Type B pancreatic cell (in vitro differentiated cells): ENCODE measurements around the gene LPO. TPM values are rescaled to one million over a fixed set of nuclear protein-coding genes. Genes with fewer than 3 reads are reported as not detected.

ENCODE experiments used
- DNase-seq: peaks from one replicate; pipeline ENCODE4 v3.0.0; 2021; ENCODE audit warnings: mixed read lengths; ENCODE audit not compliant: unreplicated experiment; ENCODE audit errors: extremely low spot score
- H3K27ac Mint-ChIP-seq: 2 replicates; pipeline ENCODE4 v1.8.0; 2021; ENCODE audit warnings: mild to moderate bottlenecking, mixed read lengths
- H3K27me3 Mint-ChIP-seq: 2 replicates; pipeline ENCODE4 v1.8.0; 2021; ENCODE audit warnings: mixed read lengths
- H3K36me3 Mint-ChIP-seq: 2 replicates; pipeline ENCODE4 v1.8.0; 2021; ENCODE audit warnings: mixed read lengths
- H3K4me1 Mint-ChIP-seq: one replicate; pipeline ENCODE4 v1.8.0; 2021; ENCODE audit warnings: mixed read lengths; ENCODE audit not compliant: unreplicated experiment
- H3K4me3 Mint-ChIP-seq: 2 replicates; pipeline ENCODE4 v1.8.0; 2021; ENCODE audit warnings: mild to moderate bottlenecking, mixed read lengths
- H3K9me3 Mint-ChIP-seq: 2 replicates; pipeline ENCODE4 v1.8.0; 2021; ENCODE audit warnings: mixed read lengths
- long read RNA-seq: library from polyadenylated mRNA; unstranded; transcript quantifications from one replicate; pipeline ENCODE4 v2.0.0, GENCODE V29; 2020
- total RNA-seq: library from RNA; stranded (reverse); gene quantifications from 2 replicates; pipeline ENCODE4 v1.2.1, GENCODE V29; 2021; ENCODE audit warnings: low replicate concordance
- TF ChIP-seq, protein P1 (sequence below): fragments of 200-600 bp; sonication (generic); conservative IDR thresholded peaks from 2 replicates; pipeline ENCODE4 v1.5.0; 2021; ENCODE audit warnings: antibody characterized with exemption, mild to moderate bottlenecking

LPO gene
- not detected in 2 replicates for total RNA-seq
- long read RNA-seq, result 0 reads

DNA sequence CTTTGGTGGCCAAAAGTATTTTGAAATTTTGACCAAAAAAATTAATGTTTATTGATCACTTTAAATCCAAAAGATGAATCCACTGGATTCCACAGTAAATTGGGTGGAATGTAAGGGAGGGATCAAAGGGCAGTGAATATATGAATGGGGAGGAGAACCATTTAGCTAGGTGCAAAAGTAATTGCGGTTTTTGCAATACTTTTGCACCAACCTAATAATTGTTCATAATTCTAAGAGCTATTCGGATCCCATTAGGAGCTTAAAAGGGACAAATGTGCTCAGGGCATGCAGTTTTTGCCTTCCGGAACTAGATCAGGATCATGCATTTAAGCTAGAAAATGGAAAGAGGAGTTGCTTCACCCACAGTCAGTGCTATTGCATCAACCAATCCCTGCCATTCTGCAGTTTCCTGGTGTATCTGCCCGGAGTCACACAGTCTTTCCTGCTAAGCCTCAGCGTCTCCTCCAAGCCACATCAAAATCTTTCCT, at the start of gene LPO:
Gene LPO (plus strand): TSS at position 438 of the 488 bp plus-strand sequence. CDS start 4,396 bp downstream, outside the sequence.
- Mint-ChIP-seq H3K27me3 (peaks cover 98% of the 10 kb centered on the region), H3K4me1 (no peaks in the 10 kb centered on the region), H3K27ac (no peak within 1 kb of the TSS), H3K36me3 (no peaks in the 10 kb centered on the region), H3K9me3 (no peaks in the 10 kb centered on the region), H3K4me3 (no peak within 1 kb of the TSS)
- no peak for DNase-seq
- TF ChIP-seq, protein P1, sequence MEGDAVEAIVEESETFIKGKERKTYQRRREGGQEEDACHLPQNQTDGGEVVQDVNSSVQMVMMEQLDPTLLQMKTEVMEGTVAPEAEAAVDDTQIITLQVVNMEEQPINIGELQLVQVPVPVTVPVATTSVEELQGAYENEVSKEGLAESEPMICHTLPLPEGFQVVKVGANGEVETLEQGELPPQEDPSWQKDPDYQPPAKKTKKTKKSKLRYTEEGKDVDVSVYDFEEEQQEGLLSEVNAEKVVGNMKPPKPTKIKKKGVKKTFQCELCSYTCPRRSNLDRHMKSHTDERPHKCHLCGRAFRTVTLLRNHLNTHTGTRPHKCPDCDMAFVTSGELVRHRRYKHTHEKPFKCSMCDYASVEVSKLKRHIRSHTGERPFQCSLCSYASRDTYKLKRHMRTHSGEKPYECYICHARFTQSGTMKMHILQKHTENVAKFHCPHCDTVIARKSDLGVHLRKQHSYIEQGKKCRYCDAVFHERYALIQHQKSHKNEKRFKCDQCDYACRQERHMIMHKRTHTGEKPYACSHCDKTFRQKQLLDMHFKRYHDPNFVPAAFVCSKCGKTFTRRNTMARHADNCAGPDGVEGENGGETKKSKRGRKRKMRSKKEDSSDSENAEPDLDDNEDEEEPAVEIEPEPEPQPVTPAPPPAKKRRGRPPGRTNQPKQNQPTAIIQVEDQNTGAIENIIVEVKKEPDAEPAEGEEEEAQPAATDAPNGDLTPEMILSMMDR, result no peak

DNA sequence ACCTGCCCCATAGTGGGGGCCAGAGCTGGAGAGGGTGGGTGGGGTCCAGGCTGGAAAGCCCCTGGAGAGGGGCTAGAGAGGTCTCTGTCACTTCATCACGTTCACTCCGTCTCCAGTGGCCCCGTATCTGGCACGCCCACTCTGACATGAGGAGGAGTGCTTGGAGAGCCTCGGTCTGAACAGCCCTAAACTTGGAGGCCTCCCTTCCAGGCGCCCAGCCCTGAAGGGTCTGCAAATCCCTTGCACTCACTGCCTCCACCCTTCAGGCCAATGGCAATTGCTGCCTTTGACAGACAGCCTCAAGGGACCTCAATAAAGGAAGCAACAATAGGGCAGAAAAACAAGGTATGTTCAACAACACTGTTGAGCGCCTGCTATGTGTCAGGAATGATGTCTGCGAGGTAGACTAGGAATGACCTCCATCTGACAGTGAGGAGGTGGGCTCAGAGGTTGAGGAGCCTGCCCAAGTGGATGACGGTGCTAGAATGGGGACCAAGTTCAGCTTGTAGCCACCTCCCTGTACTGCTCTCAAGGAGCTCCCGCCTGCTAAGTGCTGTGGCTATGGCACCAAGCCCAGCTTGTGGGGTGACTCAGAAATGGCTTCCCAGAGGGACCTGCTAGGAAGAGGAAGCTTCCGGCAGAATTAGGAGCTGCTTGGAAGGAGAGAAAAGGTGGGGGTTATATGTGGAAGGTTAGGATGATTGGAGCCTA, 48.8 kb upstream of the LPO start:
- no peaks in the 10 kb centered on the region for H3K36me3 Mint-ChIP-seq
- peaks cover 58% of the 10 kb centered on the region for H3K27me3 Mint-ChIP-seq
- peaks cover 1% of the 10 kb centered on the region for H3K4me1 Mint-ChIP-seq
- H3K4me3 Mint-ChIP-seq, result no peak overlapping the region
- no peaks in the 10 kb centered on the region for H3K9me3 Mint-ChIP-seq
- DNase-seq, result no peak
- no peak overlapping the region for H3K27ac Mint-ChIP-seq
- TF ChIP-seq, protein P1, result no peak

DNA sequence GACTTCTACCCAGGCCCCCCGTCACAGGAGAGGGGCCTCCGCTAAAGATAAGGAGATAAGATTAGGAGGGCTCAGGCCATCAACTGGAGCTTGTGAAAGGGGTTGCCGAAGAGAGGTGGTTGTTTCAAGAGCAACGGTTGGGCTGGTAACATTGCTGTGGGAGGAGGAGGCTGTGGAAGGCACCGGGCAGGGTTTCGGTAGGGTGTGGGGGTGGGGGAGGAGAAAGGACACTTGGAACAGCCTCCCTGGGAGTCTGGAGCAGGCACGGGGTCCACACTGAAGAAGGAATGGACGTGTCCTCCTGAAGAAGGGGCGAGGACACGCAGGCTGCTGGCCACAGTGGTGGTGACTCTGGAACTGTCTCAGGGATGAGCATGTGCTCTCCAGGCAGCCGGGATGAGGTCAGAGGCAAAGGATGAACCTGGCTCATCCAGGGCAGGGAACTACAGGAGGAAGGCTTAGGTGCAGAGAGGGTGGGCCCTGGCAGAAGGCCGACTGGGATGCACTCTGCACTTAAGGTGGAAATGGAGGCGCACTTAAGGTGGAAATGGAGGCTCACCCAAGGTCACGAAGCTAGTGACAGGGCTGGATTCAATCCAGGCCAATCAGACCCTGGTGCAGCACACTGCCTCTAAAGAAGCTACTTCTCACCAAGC, 47.0 kb upstream of the LPO start:
- TF ChIP-seq, protein P1, result no peak
- no peaks in the 10 kb centered on the region for H3K4me1 Mint-ChIP-seq
- H3K4me3 Mint-ChIP-seq, result no peak overlapping the region
- H3K27ac Mint-ChIP-seq, result no peak overlapping the region
- peaks cover 56% of the 10 kb centered on the region for H3K27me3 Mint-ChIP-seq
- no peaks in the 10 kb centered on the region for H3K36me3 Mint-ChIP-seq
- H3K9me3 Mint-ChIP-seq, result no peaks in the 10 kb centered on the region
- no peak for DNase-seq

DNA sequence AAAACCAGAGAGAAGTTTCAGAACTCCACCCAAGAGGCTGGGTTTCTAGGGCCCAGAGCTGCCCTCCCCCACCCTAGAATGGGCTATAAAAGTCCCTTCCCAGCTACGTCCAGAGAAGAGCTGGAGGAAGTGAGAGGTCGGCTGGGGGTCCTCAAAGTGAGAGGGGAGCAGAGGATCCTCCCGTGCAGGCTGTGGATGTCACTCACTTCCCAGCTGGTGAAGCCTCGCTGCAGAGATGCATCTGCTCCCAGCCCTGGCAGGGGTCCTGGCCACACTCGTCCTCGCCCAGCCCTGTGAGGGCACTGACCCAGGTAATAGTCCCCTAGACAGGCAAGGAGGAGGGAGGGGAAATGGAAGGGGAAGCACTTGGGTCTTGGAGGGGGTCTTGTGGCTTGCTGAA, 45.8 kb upstream of the LPO start, which contains the start of gene EPX:
Gene EPX (plus strand): TSS at position 115 of the 400 bp plus-strand sequence. CDS start 121 bp downstream, at position 236.
- Mint-ChIP-seq H3K9me3 (no peaks in the 10 kb centered on the region), H3K4me1 (no peaks in the 10 kb centered on the region), H3K27ac (no peak within 1 kb of the TSS), H3K4me3 (no peak within 1 kb of the TSS), H3K36me3 (no peaks in the 10 kb centered on the region), H3K27me3 (peaks cover 62% of the 10 kb centered on the region)
- TF ChIP-seq, protein P1, result no peak
- no peak for DNase-seq

DNA sequence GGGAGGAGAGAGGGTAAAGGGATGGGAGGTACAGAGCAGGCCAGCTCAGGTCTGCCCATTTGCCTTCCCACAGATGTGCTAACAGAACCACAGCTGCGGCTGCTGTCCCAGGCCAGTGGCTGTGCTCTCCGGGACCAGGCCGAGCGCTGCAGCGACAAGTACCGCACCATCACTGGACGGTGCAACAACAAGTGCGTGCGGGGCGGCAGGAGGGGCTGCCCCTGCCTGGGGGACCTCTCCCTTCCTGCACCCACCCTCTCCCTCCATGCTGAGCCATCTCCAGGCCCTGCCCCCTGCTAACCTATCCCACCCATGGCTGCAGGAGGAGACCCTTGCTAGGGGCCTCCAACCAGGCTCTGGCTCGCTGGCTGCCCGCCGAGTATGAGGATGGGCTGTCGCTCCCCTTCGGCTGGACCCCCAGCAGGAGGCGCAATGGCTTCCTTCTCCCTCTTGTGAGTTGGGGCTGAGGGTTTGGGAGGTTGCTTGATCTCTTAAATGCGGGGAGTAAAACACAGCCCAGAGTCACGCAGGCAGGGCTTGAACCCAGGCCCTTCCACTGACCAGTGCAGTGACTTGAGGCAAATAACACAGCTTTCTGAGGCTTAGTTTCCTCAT, 44.6 kb upstream of the LPO start:
- Mint-ChIP-seq H3K9me3 (no peaks in the 10 kb centered on the region), H3K36me3 (no peaks in the 10 kb centered on the region), H3K27me3 (peaks cover 62% of the 10 kb centered on the region), H3K4me1 (no peaks in the 10 kb centered on the region), H3K4me3 (no peak overlapping the region), H3K27ac (no peak overlapping the region)
- TF ChIP-seq, protein P1, result no peak
- no peak for DNase-seq
